WI38 (cell line): ENCODE data around the gene COL5A1.

ENCODE experiments used
- H3K4me3 ChIP-seq: 2 replicates; pipeline ENCODE4 v1.5.1; 2011; ENCODE audit warnings: low read depth, mild to moderate bottlenecking, control low read depth, low read length
- TF ChIP-seq, protein P1 (sequence below): IDR thresholded peaks from 2 replicates; pipeline ENCODE4 v1.5.1; 2012; ENCODE audit warnings: low read depth, mild to moderate bottlenecking, control low read depth, low read length

COL5A1 gene

GRCh38 chr9:134781591-134782302 is 140.1 kb downstream of the COL5A1 start:
- TF ChIP-seq, protein P1, sequence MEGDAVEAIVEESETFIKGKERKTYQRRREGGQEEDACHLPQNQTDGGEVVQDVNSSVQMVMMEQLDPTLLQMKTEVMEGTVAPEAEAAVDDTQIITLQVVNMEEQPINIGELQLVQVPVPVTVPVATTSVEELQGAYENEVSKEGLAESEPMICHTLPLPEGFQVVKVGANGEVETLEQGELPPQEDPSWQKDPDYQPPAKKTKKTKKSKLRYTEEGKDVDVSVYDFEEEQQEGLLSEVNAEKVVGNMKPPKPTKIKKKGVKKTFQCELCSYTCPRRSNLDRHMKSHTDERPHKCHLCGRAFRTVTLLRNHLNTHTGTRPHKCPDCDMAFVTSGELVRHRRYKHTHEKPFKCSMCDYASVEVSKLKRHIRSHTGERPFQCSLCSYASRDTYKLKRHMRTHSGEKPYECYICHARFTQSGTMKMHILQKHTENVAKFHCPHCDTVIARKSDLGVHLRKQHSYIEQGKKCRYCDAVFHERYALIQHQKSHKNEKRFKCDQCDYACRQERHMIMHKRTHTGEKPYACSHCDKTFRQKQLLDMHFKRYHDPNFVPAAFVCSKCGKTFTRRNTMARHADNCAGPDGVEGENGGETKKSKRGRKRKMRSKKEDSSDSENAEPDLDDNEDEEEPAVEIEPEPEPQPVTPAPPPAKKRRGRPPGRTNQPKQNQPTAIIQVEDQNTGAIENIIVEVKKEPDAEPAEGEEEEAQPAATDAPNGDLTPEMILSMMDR, result peak; percentile 19; the same call in 1 of the 2 replicates
- no peak overlapping the region for H3K4me3 ChIP-seq

GRCh38 chr9:134782921-134783698 is 141.5 kb downstream of the COL5A1 start:
- TF ChIP-seq, protein P1, result no peak
- no peak overlapping the region for H3K4me3 ChIP-seq

DNA sequence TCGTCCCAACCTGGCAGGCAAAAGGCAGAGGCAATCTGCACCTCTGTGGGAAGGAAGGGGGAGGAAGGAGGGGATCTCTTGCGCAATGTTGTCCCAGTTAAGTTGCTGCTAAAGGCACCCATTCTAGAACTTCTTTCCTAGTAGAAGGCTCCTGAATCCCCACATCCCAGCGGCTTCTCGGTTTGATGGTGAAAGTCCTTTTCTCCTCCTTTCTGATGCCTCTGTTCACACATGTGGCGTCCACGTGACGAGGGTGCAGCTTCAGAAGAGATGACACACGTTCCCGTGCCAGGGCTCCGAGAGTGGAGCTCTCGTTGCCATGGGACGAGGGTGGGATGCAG is 142.1 kb downstream of the COL5A1 start:
- no peak overlapping the region for H3K4me3 ChIP-seq
- TF ChIP-seq, protein P1, result no peak

- no peak overlapping the region for H3K4me3 ChIP-seq
- TF ChIP-seq, protein P1, result no peak
Observed at GRCh38 chr9:134784577-134785305, 143.1 kb downstream of the COL5A1 start.

- H3K4me3 ChIP-seq, result no peak overlapping the region
- TF ChIP-seq, protein P1, result no peak
Observed at GRCh38 chr9:134785325-134786108, 143.9 kb downstream of the COL5A1 start.

DNA sequence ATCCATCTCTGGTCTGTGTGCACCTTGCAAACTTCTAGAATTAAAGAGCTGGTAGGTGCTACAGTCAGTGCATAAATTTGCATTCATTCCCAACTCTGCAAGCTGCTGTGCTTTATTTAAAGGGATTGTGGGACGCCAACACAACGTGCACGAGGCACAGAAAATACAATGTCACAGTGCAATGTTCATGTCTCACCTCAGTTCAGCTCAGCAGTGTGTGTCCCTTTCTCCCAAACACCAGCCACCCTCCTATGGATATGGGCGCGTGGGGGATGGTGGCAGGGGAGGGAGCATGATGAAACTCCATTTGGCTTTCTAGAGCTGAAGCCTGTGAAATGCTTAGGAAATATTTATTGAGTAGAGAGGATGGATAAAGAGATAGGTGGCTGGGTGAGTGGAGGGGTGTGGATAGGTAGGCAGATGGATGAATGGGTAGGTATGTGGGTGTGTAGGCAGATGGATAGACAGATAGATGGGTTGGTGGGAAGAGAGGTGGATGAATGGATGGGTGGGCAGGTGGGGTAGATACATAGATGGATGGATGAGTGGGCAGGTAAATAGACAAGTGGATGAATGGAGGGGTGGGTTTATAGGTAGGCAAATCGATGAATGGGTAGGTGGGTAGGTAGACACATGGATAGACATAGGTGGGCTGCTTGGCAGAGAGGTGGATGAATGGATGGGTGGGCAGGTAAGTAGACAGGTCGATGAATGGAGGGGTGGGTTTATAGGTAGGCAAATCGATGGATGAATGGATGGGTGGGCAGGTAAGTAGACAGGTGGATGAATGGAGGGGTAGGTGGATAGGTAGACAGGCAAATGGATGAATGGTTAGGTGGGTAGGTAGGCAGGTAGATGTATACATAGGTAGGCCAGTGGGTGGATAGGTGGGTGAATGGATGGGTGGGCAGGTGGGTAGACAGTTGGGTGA is 146.3 kb downstream of the COL5A1 start:
- TF ChIP-seq, protein P1, result no peak
- no peak overlapping the region for H3K4me3 ChIP-seq
